Choroid plexus epithelial cell (primary cell): ENCODE results near the gene AGPAT2.

Experiments used
- DNase-seq: peaks from one replicate; pipeline ENCODE4 v3.0.0-alpha.2; 2010; ENCODE audit warnings: low read depth
- H3K4me3 ChIP-seq: 2 replicates; pipeline ENCODE4 v1.5.1; 2011; ENCODE audit warnings: low read depth, mild to moderate bottlenecking, control low read depth, low read length, moderate library complexity
- CTCF ChIP-seq: conservative IDR thresholded peaks from 2 replicates; pipeline ENCODE4 v1.5.1; 2011; ENCODE audit warnings: low read depth, mild to moderate bottlenecking, control low read depth, inconsistent platforms, low read length, moderate library complexity

AGPAT2 gene

GRCh38 chr9:136723989-136724388 is 36.7 kb upstream of the AGPAT2 start:
- H3K4me3 ChIP-seq: no peak overlapping the region
- no peak for TF ChIP-seq CTCF

GRCh38 chr9:136723362-136723976 is 36.2 kb upstream of the AGPAT2 start:
- no peak overlapping the region for H3K4me3 ChIP-seq
- no peak for TF ChIP-seq CTCF
- no peak for DNase-seq

More at GRCh38 chr9:136723989-136724388, 36.7 kb upstream of the AGPAT2 start:
- DNase-seq: no peak

DNA sequence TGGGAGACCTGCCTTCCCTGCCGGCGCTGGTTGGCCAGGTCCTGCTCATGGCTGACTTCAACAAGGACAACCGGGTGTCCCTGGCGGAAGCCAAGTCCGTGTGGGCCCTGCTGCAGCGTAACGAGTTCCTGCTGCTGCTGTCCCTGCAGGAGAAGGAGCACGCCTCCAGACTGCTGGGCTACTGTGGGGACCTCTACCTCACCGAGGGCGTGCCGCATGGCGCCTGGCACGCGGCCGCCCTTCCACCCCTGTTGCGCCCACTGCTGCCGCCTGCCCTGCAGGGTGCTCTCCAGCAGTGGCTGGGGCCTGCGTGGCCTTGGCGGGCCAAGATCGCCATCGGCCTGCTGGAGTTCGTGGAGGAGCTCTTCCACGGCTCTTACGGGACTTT is 35.7 kb upstream of the AGPAT2 start:
- no peak overlapping the region for H3K4me3 ChIP-seq
- DNase-seq: no peak
- TF ChIP-seq CTCF: no peak

- TF ChIP-seq CTCF: no peak
- no peak overlapping the region for H3K4me3 ChIP-seq
- DNase-seq: no peak
These were observed 35.1 kb upstream of the AGPAT2 start for GRCh38 chr9:136722093-136722968.

DNA sequence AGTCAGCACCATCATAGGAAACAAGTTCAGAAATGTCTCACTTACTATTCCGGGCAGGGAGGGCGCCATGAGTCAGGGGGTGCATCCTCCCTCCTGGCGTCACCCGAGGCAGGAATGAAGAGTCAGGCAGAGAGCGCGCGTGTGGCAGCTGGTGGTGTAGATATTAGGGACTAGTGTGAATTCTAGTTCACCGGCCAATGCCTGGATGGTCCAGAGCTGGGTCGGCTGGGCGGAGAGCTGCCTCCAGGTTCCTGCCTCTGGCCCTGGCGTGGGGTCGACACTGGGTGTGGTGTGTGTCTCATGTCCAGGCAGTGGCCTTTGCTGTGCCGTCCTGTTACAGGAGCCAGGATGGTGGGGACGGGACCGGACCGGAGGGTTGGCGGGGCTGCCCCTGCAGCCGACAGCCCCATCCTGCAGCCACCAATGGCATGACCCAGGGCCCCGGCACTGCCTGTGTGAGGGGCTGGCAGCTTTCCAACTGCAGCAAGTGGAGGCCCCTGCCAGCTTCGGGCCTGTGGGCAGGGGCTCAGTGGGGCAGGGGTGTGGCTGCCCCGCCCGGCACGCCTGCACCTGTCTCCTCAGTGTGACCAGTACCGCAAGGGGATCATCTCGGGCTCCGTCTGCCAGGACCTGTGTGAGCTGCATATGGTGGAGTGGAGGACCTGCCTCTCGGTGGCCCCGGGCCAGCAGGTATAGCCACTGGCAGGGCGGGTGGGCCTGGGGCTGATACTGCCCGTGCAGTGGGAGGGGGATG is 34.3 kb upstream of the AGPAT2 start:
- H3K4me3 ChIP-seq: no peak overlapping the region
- DNase-seq: peak; percentile 43
- no peak for TF ChIP-seq CTCF

GRCh38 chr9:136720898-136721338 is 33.7 kb upstream of the AGPAT2 start:
- no peak for DNase-seq
- no peak for TF ChIP-seq CTCF
- H3K4me3 ChIP-seq: no peak overlapping the region
